ENCODE data around the gene FBXO31.

DNA sequence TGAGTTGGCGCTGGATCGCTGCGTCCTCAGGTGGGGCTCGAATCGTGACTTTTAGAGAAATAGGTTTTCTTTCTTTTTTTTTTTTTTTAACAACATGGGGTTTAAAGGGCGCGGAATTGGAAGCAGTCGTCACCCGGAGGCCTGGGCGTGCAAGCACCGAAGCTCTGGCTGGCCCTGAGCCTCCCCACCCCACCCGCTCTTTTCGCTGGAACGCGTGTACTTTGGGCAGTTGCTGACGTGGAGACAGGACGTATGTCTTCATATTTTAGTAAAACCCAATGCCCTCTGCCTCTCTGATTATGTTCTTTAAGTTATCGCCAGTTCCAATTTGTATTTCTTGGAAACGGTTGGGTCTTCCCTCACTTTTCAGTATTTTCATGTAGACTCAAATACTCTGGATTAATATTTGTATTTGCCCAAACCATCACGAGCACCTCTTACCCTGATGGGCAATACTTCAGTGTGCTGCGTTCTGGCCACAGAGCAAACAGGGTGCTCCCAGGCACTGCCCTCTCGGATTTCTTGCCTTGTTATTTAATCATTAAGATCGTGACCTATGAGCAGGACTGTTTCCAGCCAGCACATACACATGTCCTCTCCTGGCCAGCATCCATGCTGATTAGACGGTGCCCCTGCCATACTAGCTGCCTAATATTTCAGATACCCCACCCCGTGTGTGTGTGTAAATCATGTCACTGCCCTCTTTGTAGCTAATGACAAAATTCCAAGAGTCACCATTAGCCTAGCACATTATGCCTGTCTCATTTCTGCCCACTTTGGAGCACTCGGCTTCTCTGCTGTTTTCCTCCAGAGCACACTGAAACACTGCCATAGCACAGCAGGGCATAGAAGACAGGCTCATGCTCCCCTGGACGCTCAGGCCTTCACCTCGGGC lies 65.6 kb downstream of the FBXO31 start:
- TF ChIP-seq, protein P1, sequence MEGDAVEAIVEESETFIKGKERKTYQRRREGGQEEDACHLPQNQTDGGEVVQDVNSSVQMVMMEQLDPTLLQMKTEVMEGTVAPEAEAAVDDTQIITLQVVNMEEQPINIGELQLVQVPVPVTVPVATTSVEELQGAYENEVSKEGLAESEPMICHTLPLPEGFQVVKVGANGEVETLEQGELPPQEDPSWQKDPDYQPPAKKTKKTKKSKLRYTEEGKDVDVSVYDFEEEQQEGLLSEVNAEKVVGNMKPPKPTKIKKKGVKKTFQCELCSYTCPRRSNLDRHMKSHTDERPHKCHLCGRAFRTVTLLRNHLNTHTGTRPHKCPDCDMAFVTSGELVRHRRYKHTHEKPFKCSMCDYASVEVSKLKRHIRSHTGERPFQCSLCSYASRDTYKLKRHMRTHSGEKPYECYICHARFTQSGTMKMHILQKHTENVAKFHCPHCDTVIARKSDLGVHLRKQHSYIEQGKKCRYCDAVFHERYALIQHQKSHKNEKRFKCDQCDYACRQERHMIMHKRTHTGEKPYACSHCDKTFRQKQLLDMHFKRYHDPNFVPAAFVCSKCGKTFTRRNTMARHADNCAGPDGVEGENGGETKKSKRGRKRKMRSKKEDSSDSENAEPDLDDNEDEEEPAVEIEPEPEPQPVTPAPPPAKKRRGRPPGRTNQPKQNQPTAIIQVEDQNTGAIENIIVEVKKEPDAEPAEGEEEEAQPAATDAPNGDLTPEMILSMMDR (IDR thresholded peaks at IDR 0.05): no peak
- TF ChIP-seq EP300 (IDR thresholded peaks at IDR 0.05) (no peak), POLR2A (IDR thresholded peaks at IDR 0.05) (no peak)
